Ovary (tissue), 9 donors: ENCODE data around the gene AGXT. TPM values are rescaled to one million over a fixed set of nuclear protein-coding genes. Genes with fewer than 3 reads are reported as not detected.
A peak's percentile ranks its signal among the peaks of the same experiment; 100 is the strongest.

Experiments used
- DNase-seq, 5 donors: peaks; one replicate each; pipeline ENCODE4 v3.0.0-alpha.2; 2019 to 2020
- H3K27ac ChIP-seq, 2 donors: fragments of 200-600 bp; one replicate each; pipeline versions ENCODE4 v1.5.1 to v1.8.0; 2019 to 2022
- H3K27me3 ChIP-seq: fragments of 200-600 bp; one replicate; pipeline ENCODE4 v1.8.0; 2022
- H3K36me3 ChIP-seq: fragments of 200-600 bp; sonication (generic); one replicate; pipeline ENCODE4 v1.5.1; 2019
- H3K4me1 ChIP-seq: one replicate; pipeline ENCODE4 v1.8.1; 2013; ENCODE audit warnings: mild to moderate bottlenecking, moderate library complexity; ENCODE audit not compliant: insufficient read depth
- H3K4me3 ChIP-seq: fragments of 200-600 bp; sonication (generic); one replicate; pipeline ENCODE4 v1.5.1; 2017
- H3K9me3 ChIP-seq, 2 donors: fragments of 200-600 bp in 1 of 2; sonication (generic) in 1 of 2; one replicate each; pipeline versions ENCODE4 v1.5.1 to v1.8.1; 2013 to 2019; ENCODE audit warnings: mild to moderate bottlenecking in 1 of 2, moderate library complexity in 1 of 2
- EP300 ChIP-seq: sonication (generic); formaldehyde crosslinking; IDR thresholded peaks from one replicate; pipeline ENCODE4 v1.6.1; 2017; ENCODE audit warnings: antibody characterized with exemption
- POLR2A ChIP-seq: fragments of 450-650 bp; IDR thresholded peaks from one replicate; pipeline ENCODE4 v1.6.1; 2017; ENCODE audit warnings: antibody characterized with exemption, mild to moderate bottlenecking, moderate library complexity
- WGBS, 3 donors: extraction: QIAGEN DNeasy Blood & Tissue Kit in 1 of 3; methylation state at CpG; one replicate each; pipeline versions ENCODE4 v1.1.5 to v1.1.7; 2013 to 2017; 5-methylcytosine and 5-hydroxymethylcytosine counted together
- intact Hi-C, 4 donors: fragments of 100-400 bp; cut with DNase I; formaldehyde crosslinking; loops; one replicate each; pipeline versions ENCODE4 v1.11.0 to v1.15.1; 2022 to 2023
- polyA plus RNA-seq, 2 donors: library from polyadenylated mRNA; stranded (reverse); fragments of 200-250 nt in 1 of 2; fragments of 350-450 nt in 1 of 2; fragmentation: Illumina TruSeq in 1 of 2; extraction: RNeasy Lipid Tissue Mini Kit (QIAGEN cat#74804) in 1 of 2; gene quantifications; one replicate each; pipeline ENCODE4 v1.2.3, GENCODE V29; 2013 to 2014
- total RNA-seq, 7 donors: library from RNA; depleted of rRNA in 2 of 7; stranded (reverse); fragments of >200 nt in 2 of 7; fragmentation: NEBNext Ultra II Directional in 3 of 7; extraction: Animal tissue kit (Norgen Biotek cat#: 25700) in 3 of 7; gene quantifications; one replicate each; pipeline versions ENCODE4 v1.1.0 to v1.2.4, GENCODE V29; 2016 to 2023
- TF ChIP-seq, protein P1 (sequence below), 3 donors: fragments of 450-650 bp in 2 of 3; fragments of 200-600 bp in 1 of 3; IDR thresholded peaks; one replicate each; pipeline versions ENCODE4 v1.5.1 to v1.8.0; 2016 to 2022; ENCODE audit warnings: antibody characterized with exemption in 3 of 3, mild to moderate bottlenecking in 1 of 3
- donor health status: DM: no; HTN: no; CAD: no; lungs with moderate emphysema.
- donor health status: DM: no; HTN: no; CAD: no.
- donor health status: Bipolar disorder and iron deficiency.
- donor health status: DM: yes; HTN: yes; CAD: no.
- donor health status: DM: no; HTN: no; CAD: no.
- donor health status: DM: yes; HTN: yes; CAD: no.

The AGXT gene
- total and polyA plus RNA-seq, 9 donors: 0.04 to 0.79 (median 0.25) TPM; not detected in 6

DNA sequence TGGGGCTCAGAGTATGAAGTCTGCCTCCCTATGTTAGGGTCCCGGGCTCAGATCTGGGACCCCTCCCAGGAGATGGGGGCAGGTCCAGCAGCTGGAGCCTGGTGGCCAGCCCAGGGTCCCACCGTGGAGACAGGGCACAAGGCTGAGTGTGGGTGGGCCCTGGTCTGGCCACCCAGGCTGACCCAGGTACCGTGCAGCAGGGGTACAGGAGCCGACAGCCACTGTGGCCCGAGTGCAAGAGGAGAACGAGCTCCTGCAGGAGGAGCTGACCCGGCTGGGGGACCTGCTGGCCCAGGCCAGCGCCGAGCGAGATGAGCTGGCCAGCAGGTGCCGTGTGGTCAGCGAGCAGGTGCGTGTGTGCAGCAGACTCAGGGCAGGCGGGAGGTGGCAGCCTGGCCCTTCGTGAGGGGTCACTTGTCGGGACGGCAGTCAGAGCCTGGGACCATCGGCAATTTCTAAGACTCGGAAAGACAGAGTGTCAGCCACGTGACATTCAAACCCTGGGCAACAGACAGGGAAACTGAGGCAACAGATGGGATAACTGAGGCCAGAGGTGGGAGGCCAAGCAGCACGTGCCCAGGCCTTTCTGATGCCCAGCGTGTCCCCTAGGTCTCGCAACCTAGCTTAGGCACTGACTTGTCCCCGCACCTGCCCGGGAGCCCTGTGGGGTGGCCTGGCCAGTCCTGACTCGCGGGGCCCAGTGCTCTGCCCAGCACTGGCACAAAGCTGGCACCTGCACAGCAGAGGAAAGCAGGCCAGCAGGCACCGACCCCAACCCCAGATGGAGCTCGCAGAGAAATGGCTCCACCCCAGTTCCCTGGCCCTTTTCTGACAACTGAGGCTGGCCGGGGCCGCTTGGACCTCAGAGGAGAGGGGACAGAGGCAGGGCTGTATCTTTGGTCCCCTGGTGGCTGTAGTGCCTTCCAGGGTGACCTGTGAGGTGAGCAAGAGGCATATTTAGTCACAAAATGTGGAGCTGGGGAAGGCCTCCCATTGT is 51.5 kb downstream of the AGXT start:
- intact Hi-C loops: loop anchor here in 2 of 4 donors (5.0 to 10.0 kb wide), 3 partner anchors 37 to 77 kb away; partner anchors contain the start of gene SNED1 (in 2 of the 2)
- Histone ChIP-seq H3K9me3 (no peaks in the 10 kb centered on the region), H3K27ac (no peak overlapping the region), H3K36me3 (no peaks in the 10 kb centered on the region), H3K27me3 (no peaks in the 10 kb centered on the region), H3K4me1 (peaks cover 24% of the 10 kb centered on the region), H3K4me3 (no peak overlapping the region)
- DNase-seq: peak; percentile 6 to 37 (median 22)
- no peak for TF ChIP-seq POLR2A
- TF ChIP-seq, protein P1, sequence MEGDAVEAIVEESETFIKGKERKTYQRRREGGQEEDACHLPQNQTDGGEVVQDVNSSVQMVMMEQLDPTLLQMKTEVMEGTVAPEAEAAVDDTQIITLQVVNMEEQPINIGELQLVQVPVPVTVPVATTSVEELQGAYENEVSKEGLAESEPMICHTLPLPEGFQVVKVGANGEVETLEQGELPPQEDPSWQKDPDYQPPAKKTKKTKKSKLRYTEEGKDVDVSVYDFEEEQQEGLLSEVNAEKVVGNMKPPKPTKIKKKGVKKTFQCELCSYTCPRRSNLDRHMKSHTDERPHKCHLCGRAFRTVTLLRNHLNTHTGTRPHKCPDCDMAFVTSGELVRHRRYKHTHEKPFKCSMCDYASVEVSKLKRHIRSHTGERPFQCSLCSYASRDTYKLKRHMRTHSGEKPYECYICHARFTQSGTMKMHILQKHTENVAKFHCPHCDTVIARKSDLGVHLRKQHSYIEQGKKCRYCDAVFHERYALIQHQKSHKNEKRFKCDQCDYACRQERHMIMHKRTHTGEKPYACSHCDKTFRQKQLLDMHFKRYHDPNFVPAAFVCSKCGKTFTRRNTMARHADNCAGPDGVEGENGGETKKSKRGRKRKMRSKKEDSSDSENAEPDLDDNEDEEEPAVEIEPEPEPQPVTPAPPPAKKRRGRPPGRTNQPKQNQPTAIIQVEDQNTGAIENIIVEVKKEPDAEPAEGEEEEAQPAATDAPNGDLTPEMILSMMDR (IDR thresholded peaks at IDR 0.05): no peak
- WGBS, 3 donors: 92 to 93% (median 92%) methylated on average over 31 of the region's 31 CpGs

DNA sequence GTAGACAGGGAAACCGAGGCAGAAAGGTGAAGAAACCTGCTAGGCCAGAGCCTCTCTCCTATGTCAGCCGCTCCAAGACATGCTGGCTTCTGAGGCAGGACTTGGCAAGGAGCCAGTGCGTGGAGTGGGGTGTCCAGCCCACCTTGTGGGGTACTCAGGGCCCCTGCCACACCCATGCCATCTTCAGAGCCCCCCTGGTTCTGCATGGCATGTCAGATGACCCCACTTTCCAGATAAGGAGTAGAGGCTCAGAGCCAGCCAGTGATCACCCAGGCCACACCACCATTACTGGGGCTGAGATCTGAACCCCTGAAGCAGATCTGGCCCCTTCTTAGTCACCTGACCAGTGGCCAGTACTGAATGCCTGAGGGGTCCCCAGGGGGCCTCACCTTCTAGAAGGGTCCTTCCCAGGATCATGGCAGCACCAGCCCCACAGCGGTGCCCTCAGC is 52.2 kb downstream of the AGXT start:
- peak; percentile 16 to 49 (median 40) for DNase-seq
- 78 to 87% (median 84%) methylated on average over 4 of the region's 4 CpGs for WGBS, 3 donors

DNA sequence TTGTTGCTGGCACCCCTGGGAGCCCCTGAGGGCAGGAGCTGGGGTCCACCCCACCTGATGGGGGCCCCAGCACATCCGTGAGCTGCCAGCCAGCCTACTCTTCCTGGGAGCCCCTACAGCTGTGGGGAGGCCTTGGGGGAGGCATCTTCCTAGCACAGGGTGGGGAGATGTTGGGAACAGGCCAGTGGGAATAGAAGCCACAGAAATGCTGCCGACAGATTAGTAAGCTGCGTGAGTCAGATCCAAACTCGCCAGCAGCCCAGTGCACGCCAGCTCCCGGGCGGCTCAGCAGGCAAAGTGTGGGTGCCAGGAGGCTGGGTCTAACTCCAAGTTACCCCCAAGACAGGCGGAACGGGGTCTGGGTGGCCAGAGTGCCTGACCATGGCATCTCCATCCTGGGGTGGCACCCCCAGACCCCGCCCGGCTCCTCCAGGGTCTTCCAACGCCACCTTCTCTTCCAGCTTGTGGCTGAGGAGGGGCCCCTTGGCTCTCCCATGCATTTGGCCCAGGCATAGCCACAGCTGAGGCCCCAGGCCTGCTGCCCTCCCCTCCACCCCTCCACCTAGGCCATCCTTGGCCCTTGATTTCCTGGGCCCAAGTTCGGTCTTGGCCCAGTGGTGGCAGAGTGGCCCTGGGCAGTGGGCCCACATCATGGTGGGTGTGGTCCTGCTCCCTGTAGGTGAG is 52.8 kb downstream of the AGXT start:
- no peak for TF ChIP-seq POLR2A
- TF ChIP-seq EP300: no peak
- TF ChIP-seq, protein P1 (IDR thresholded peaks at IDR 0.05): no peak
- Histone ChIP-seq H3K4me3 (no peak overlapping the region), H3K9me3 (no peaks in the 10 kb centered on the region), H3K4me1 (peaks cover 22% of the 10 kb centered on the region), H3K27me3 (no peaks in the 10 kb centered on the region), H3K36me3 (no peaks in the 10 kb centered on the region), H3K27ac (no peak overlapping the region)
- 34 to 61% (median 55%) methylated on average over 13 of the region's 13 CpGs for WGBS, 3 donors
- intact Hi-C loops: no loop called here
- DNase-seq: peak; percentile 31 to 78 (median 65)

More for the DNA sequence above, 52.2 kb downstream of the AGXT start:
- no peak overlapping the region for H3K27ac ChIP-seq
- H3K4me1 ChIP-seq: peaks cover 24% of the 10 kb centered on the region
- no peaks in the 10 kb centered on the region for H3K36me3 ChIP-seq
- H3K4me3 ChIP-seq: no peak overlapping the region
- intact Hi-C loops: no loop called here
- TF ChIP-seq POLR2A (no peak), EP300 (no peak)
- TF ChIP-seq, protein P1 (IDR thresholded peaks at IDR 0.05): no peak
- no peaks in the 10 kb centered on the region for H3K9me3 ChIP-seq
- no peaks in the 10 kb centered on the region for H3K27me3 ChIP-seq

DNA sequence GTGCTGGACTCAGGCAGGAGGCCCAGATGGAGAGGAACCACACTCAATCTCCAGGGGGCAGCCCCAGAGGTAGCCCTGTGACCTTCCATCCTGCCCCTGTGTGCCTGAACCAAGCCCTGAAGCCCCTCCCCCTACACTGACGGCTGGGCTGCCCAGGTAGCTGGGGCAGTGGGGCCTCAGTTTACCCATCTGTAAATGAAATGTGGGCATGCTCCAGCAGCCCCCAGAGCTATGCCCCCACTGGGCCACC is 53.3 kb downstream of the AGXT start:
- no peak overlapping the region for H3K4me3 ChIP-seq
- no peaks in the 10 kb centered on the region for H3K27me3 ChIP-seq
- H3K9me3 ChIP-seq: no peaks in the 10 kb centered on the region
- H3K27ac ChIP-seq: no peak overlapping the region
- peaks cover 19% of the 10 kb centered on the region for H3K4me1 ChIP-seq
- no peaks in the 10 kb centered on the region for H3K36me3 ChIP-seq
- WGBS, 3 donors: 88 to 100% (median 90%) methylated on average over 1 of the region's 1 CpG
- TF ChIP-seq POLR2A (no peak), EP300 (no peak)
- TF ChIP-seq, protein P1 (IDR thresholded peaks at IDR 0.05): no peak
- intact Hi-C loops: no loop called here
- DNase-seq: peak in 3 of 5 donors; percentile 16 to 49 (median 23)
